Neutrophil (primary cell): ENCODE measurements around the gene TMEM213.
"Not testable (repeated sequence)": the region's sequence is repeated elsewhere in the genome, so short reads cannot be mapped to it uniquely, and the experiment has no call there.

Experiments
- H3K27ac ChIP-seq: fragments of 200-600 bp; sonication (generic); 2 replicates; pipeline ENCODE4 v1.5.1; 2016; ENCODE audit warnings: mild to moderate bottlenecking, moderate library complexity
- H3K27me3 ChIP-seq: fragments of 200-600 bp; sonication (generic); 2 replicates; pipeline ENCODE4 v1.6.0; 2016; ENCODE audit warnings: mild to moderate bottlenecking
- H3K36me3 ChIP-seq: fragments of 200-600 bp; sonication (generic); 2 replicates; pipeline ENCODE4 v1.5.1; 2017
- H3K4me1 ChIP-seq, 2 experiments: fragments of 200-600 bp in 1 of 2; sonication (generic) in 1 of 2; 1 replicate in 1 of 2; 2 replicates in 1 of 2; pipeline versions ENCODE4 v1.5.1 to v1.6.1; 2013 to 2016; ENCODE audit warnings: low read depth in 1 of 2, low read length in 1 of 2, mild to moderate bottlenecking in 1 of 2, moderate library complexity in 1 of 2; ENCODE audit not compliant: control insufficient read depth in 1 of 2, insufficient read depth in 1 of 2
- H3K4me3 ChIP-seq, 2 experiments: fragments of 200-600 bp in 1 of 2; sonication (generic) in 1 of 2; 1 replicate in 1 of 2; 2 replicates in 1 of 2; pipeline ENCODE4 v1.5.1; 2013 to 2016; ENCODE audit warnings: low read depth in 1 of 2, low read length in 1 of 2, mild to moderate bottlenecking in 1 of 2, moderate library complexity in 1 of 2
- H3K9me3 ChIP-seq: fragments of 200-600 bp; sonication (generic); 2 replicates; pipeline ENCODE4 v1.5.1; 2016
- TF ChIP-seq, protein P1 (sequence below): fragments of 200-600 bp; sonication (generic); IDR thresholded peaks from 2 replicates; pipeline ENCODE4 v1.5.1; 2016; ENCODE audit warnings: antibody characterized with exemption

Gene TMEM213

DNA sequence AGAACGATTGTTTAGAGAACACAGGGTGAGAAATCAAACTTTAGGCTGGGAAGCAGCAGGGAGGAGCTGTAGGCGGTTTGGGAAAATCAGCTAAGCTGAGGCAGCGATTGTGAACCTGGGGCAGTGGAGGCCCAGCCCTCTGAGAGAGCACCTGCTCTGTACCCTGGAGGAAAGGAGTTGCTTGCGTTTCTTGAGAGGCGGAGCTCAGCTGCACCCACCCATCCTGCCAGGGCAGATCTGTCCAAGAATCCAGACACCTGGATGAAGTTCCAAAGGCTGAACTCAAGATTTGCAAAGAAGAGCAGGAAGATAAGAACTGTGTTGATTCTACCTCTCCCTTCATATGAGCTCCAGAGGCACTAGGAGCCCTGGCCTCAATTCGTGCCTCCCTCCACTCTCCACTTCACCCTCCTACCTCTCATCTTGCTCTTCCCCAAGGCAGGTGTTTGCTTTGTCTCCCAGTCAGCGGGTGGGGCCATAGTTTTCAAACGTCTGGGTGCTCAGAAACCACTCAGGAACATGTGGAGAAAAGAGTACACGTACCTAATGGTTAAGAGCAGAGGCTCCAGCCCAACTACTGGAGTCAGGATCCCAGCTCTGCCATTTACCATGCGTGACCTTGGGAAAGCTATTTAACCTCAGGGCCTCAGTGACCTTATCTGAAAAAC, 21.5 kb upstream of the TMEM213 start:
- Histone ChIP-seq H3K9me3 (no peaks in the 10 kb centered on the region), H3K4me1 (no peaks in the 10 kb centered on the region), H3K4me3 (no peak overlapping the region), H3K27me3 (no peaks in the 10 kb centered on the region), H3K36me3 (no peaks in the 10 kb centered on the region), H3K27ac (no peak overlapping the region)
- TF ChIP-seq, protein P1, sequence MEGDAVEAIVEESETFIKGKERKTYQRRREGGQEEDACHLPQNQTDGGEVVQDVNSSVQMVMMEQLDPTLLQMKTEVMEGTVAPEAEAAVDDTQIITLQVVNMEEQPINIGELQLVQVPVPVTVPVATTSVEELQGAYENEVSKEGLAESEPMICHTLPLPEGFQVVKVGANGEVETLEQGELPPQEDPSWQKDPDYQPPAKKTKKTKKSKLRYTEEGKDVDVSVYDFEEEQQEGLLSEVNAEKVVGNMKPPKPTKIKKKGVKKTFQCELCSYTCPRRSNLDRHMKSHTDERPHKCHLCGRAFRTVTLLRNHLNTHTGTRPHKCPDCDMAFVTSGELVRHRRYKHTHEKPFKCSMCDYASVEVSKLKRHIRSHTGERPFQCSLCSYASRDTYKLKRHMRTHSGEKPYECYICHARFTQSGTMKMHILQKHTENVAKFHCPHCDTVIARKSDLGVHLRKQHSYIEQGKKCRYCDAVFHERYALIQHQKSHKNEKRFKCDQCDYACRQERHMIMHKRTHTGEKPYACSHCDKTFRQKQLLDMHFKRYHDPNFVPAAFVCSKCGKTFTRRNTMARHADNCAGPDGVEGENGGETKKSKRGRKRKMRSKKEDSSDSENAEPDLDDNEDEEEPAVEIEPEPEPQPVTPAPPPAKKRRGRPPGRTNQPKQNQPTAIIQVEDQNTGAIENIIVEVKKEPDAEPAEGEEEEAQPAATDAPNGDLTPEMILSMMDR: no peak

GRCh38 chr7:138781004-138781403, 16.8 kb upstream of the TMEM213 start:
- TF ChIP-seq, protein P1: no peak
- Histone ChIP-seq H3K4me1 (no peaks in the 10 kb centered on the region), H3K27me3 (no peaks in the 10 kb centered on the region), H3K9me3 (no peaks in the 10 kb centered on the region), H3K27ac (no peak overlapping the region), H3K4me3 (no peak overlapping the region), H3K36me3 (no peaks in the 10 kb centered on the region)

- TF ChIP-seq, protein P1: no peak
- Histone ChIP-seq H3K4me3 (no peak overlapping the region), H3K4me1 (no peaks in the 10 kb centered on the region), H3K36me3 (no peaks in the 10 kb centered on the region), H3K9me3 (no peaks in the 10 kb centered on the region), H3K27ac (no peak overlapping the region), H3K27me3 (no peaks in the 10 kb centered on the region)
These were observed 13.1 kb upstream of the TMEM213 start for GRCh38 chr7:138784692-138785091.

GRCh38 chr7:138785587-138786437, 12.0 kb upstream of the TMEM213 start:
- Histone ChIP-seq H3K9me3 (no peaks in the 10 kb centered on the region), H3K4me3 (no peak overlapping the region), H3K27me3 (no peaks in the 10 kb centered on the region), H3K4me1 (no peaks in the 10 kb centered on the region), H3K27ac (no peak overlapping the region), H3K36me3 (no peaks in the 10 kb centered on the region)
- TF ChIP-seq, protein P1: no peak

DNA sequence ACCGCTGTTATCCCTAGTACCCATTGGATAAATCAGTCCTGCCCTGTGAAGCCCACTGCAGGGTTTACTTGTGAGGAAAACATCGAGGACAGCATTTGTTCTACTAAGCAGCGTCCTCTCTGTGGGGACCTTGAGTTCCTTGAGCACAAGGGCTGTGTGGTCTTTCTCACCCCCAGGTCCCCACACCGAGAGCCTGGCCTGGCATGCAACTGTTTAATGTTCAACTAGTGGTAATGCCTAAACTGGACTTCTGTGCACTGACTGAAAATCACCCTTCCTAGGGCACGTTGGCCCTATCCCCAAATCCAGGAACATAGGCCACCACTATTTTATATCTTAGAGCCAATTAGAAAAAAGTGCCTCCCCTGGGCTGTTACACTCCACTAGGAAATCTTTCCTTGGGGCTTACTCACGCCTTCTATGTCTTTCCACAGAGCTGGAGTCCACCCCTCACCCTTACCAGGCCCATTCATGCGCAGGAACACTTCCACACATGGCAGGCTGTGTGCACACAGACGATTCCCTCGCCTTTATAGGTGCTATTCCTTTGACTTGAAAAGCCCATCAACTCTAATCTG, 1.7 kb upstream of the TMEM213 start:
- Histone ChIP-seq H3K4me1 (no peaks in the 10 kb centered on the region), H3K36me3 (no peaks in the 10 kb centered on the region), H3K9me3 (no peaks in the 10 kb centered on the region), H3K27ac (no peak overlapping the region), H3K4me3 (no peak overlapping the region), H3K27me3 (peaks cover 7% of the 10 kb centered on the region)
- TF ChIP-seq, protein P1: no peak

GRCh38 chr7:138797046-138797445, 748 bp upstream of the TMEM213 start:
- not testable (repeated sequence) for H3K27ac ChIP-seq, H3K4me1 ChIP-seq, H3K36me3 ChIP-seq, H3K9me3 ChIP-seq, H3K4me3 ChIP-seq, H3K27me3 ChIP-seq
